HepG2 (cell line): ENCODE measurements around the gene SLC35F1.

Experiments used
- CTCF ChIP-seq: sonication (generic); formaldehyde crosslinking; IDR thresholded peaks from 2 replicates; pipeline ENCODE4 v1.5.0; 2020; ENCODE audit warnings: mild to moderate bottlenecking, missing genetic modification reagents, moderate library complexity
- RARA ChIP-seq: IDR thresholded peaks from 2 replicates; pipeline ENCODE4 v1.6.1; 2016; ENCODE audit warnings: missing genetic modification reagents, missing compliant biosample characterization

- TF ChIP-seq CTCF (CRISPR knock-in tag) (no peak), RARA (no peak)
These were observed 392.4 kb downstream of the SLC35F1 start for GRCh38 chr6:118299457-118299856.
